Spinal cord (tissue), 10 donors: ENCODE results near the gene XIRP2. TPM values are rescaled to one million over a fixed set of nuclear protein-coding genes. Genes with fewer than 3 reads are reported as not detected.
"Not testable (repeated sequence)": the region's sequence is repeated elsewhere in the genome, so short reads cannot be mapped to it uniquely, and the experiment has no call there.

Experiments used
- DNase-seq, 6 donors: peaks; one replicate each; pipeline versions ENCODE4 v3.0.0 to v3.0.0-alpha.2; 2013 to 2015; ENCODE audit warnings: low spot score in 6 of 6, low read depth in 4 of 6
- H3K27ac ChIP-seq: one replicate; pipeline ENCODE4 v1.5.1; 2013; ENCODE audit warnings: low read depth, low read length, control low read depth
- H3K27me3 ChIP-seq: one replicate; pipeline ENCODE4 v1.6.1; 2013; ENCODE audit warnings: low read length; ENCODE audit not compliant: control insufficient read depth, insufficient read depth
- H3K36me3 ChIP-seq: one replicate; pipeline ENCODE4 v1.6.1; 2013; ENCODE audit warnings: low read length; ENCODE audit not compliant: control insufficient read depth, insufficient read depth
- H3K4me1 ChIP-seq: one replicate; pipeline ENCODE4 v1.6.1; 2013; ENCODE audit warnings: low read length; ENCODE audit not compliant: control insufficient read depth, insufficient read depth
- H3K4me3 ChIP-seq: one replicate; pipeline ENCODE4 v1.5.1; 2013; ENCODE audit warnings: low read depth, low read length, control low read depth
- H3K9me3 ChIP-seq: one replicate; pipeline ENCODE4 v1.6.1; 2013; ENCODE audit warnings: low read length; ENCODE audit not compliant: control insufficient read depth, insufficient read depth
- WGBS: methylation state at CpG from one replicate; pipeline ENCODE4 v1.1.5; 2013; ENCODE audit warnings: missing lambda C conversion rate; ENCODE audit not compliant: insufficient coverage; 5-methylcytosine and 5-hydroxymethylcytosine counted together
- polyA plus RNA-seq, 2 donors: library from polyadenylated mRNA; unstranded; fragments of 120-200 nt; gene quantifications; one replicate each; pipeline ENCODE4 v1.2.1, GENCODE V29; 2013; ENCODE audit not compliant: insufficient read length in 2 of 2
- total RNA-seq, 2 donors: library from RNA; depleted of rRNA in 1 of 2; stranded (reverse); fragments of 120-200 nt in 1 of 2; fragments of >200 nt in 1 of 2; gene quantifications; one replicate each; pipeline versions ENCODE4 v1.2.3 to v1.2.4, GENCODE V29; 2013 to 2014
- donor health status: healthy.

XIRP2 gene
- total and polyA plus RNA-seq, 4 donors, result 0.35 to 1.6 (median 0.49) TPM

GRCh38 chr2:167005096-167005495, 116.8 kb downstream of the XIRP2 start:
- no peak for DNase-seq
- no peaks in the 10 kb centered on the region for H3K27me3 ChIP-seq
- H3K36me3 ChIP-seq, result no peaks in the 10 kb centered on the region
- H3K4me3 ChIP-seq, result no peak overlapping the region
- no peaks in the 10 kb centered on the region for H3K9me3 ChIP-seq
- H3K27ac ChIP-seq, result no peak overlapping the region
- no peaks in the 10 kb centered on the region for H3K4me1 ChIP-seq

GRCh38 chr2:167013227-167013626, 124.9 kb downstream of the XIRP2 start:
- no peaks in the 10 kb centered on the region for H3K4me1 ChIP-seq
- no peaks in the 10 kb centered on the region for H3K9me3 ChIP-seq
- H3K36me3 ChIP-seq, result no peaks in the 10 kb centered on the region
- H3K4me3 ChIP-seq, result no peak overlapping the region
- H3K27ac ChIP-seq, result no peak overlapping the region
- no CpG with 5 or more reads among the region's 1 CpG for WGBS
- H3K27me3 ChIP-seq, result no peaks in the 10 kb centered on the region
- DNase-seq, result no peak

- WGBS, result 100% methylated on average over 1 of the region's 3 CpGs
- no peak for DNase-seq
- H3K36me3 ChIP-seq, result no peaks in the 10 kb centered on the region
- no peak overlapping the region for H3K27ac ChIP-seq
- no peaks in the 10 kb centered on the region for H3K27me3 ChIP-seq
- no peaks in the 10 kb centered on the region for H3K9me3 ChIP-seq
- H3K4me3 ChIP-seq, result no peak overlapping the region
- no peaks in the 10 kb centered on the region for H3K4me1 ChIP-seq
These were observed 127.5 kb downstream of the XIRP2 start for GRCh38 chr2:167015806-167016205.

DNA sequence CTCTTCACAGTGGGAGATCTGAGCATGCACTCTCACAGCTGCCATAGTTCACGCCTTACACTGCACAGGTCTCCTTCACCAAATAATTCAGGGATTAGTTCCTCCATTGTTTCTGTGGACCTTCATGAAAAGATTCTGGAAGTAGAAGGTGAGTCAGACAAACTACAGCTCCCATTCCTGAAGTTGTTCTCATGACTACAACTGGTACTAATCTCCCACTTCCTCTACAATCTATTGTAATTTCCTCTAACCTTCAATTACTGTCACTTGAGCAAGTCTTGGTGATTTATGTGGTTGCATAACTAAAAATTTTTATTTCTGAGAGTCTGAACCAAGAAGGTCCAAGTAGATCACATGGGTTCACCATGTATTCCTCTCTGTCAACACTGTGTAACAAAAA, 128.7 kb downstream of the XIRP2 start:
- no CpG with 5 or more reads among the region's 1 CpG for WGBS
- no peak for DNase-seq

GRCh38 chr2:167018590-167018989, 130.3 kb downstream of the XIRP2 start:
- H3K9me3 ChIP-seq, result no peaks in the 10 kb centered on the region

More for the DNA sequence above, 128.7 kb downstream of the XIRP2 start:
- Histone ChIP-seq H3K36me3 (no peaks in the 10 kb centered on the region), H3K4me3 (no peak overlapping the region), H3K4me1 (no peaks in the 10 kb centered on the region), H3K27me3 (no peaks in the 10 kb centered on the region), H3K27ac (no peak overlapping the region), H3K9me3 (no peaks in the 10 kb centered on the region)

GRCh38 chr2:167028503-167028902, 140.2 kb downstream of the XIRP2 start:
- Histone ChIP-seq H3K27me3 (no peaks in the 10 kb centered on the region), H3K4me3 (no peak overlapping the region), H3K36me3 (no peaks in the 10 kb centered on the region), H3K27ac (no peak overlapping the region), H3K9me3 (peaks cover 6% of the 10 kb centered on the region), H3K4me1 (no peaks in the 10 kb centered on the region)
- no peak for DNase-seq
- WGBS, result 89% methylated on average over 1 of the region's 4 CpGs

More at GRCh38 chr2:167018590-167018989, 130.3 kb downstream of the XIRP2 start:
- no peaks in the 10 kb centered on the region for H3K36me3 ChIP-seq
- H3K4me3 ChIP-seq, result no peak overlapping the region
- no peaks in the 10 kb centered on the region for H3K4me1 ChIP-seq
- H3K27ac ChIP-seq, result no peak overlapping the region
- WGBS, result 60% methylated on average over 1 of the region's 2 CpGs
- no peak for DNase-seq
- no peaks in the 10 kb centered on the region for H3K27me3 ChIP-seq

DNA sequence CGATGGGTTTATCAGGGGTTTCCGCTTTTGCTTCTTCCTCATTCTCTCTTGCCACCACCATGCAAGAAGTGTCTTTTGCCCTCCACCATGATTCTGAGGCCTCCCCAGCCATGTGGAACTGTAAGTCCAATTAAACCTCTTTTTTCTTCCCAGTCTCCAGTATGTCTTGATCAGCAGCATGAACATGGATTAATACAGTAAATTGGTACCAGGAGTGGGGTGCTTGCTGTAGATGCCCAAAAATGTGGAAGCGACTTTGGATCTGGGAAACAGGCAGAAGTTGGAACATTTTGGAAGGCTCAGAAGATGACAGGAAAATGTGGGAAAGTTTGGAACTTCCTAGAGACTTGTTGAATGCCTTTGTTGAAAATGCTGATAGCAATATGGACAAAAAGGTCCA, 146.7 kb downstream of the XIRP2 start:
- DNase-seq, H3K36me3 ChIP-seq, H3K4me3 ChIP-seq, H3K9me3 ChIP-seq, H3K27me3 ChIP-seq, H3K4me1 ChIP-seq, H3K27ac ChIP-seq: not testable (repeated sequence)
- 96% methylated on average over 1 of the region's 3 CpGs for WGBS

DNA sequence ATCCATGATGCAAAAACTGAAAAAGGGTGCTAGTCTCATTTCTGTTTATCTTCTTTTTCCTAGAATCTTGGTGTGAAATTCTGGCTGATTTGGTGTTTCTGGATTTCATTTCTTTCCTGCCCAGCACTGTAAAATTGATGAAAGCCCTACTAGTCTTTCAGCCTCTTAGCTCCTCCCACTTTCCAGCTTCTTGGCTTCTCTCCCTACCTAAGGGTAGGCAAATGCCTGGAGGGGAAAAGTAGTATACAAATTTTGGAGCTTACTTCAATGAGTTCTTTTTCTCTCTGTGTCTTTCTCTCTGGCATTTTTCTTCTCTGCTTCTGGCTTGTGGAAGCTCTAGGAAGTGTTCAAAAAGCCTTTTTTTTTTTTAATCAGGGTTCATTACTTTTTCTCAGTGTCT, 160.5 kb downstream of the XIRP2 start:
- Histone ChIP-seq H3K4me3 (no peak overlapping the region), H3K27ac (no peak overlapping the region), H3K4me1 (no peaks in the 10 kb centered on the region), H3K36me3 (no peaks in the 10 kb centered on the region), H3K27me3 (no peaks in the 10 kb centered on the region), H3K9me3 (no peaks in the 10 kb centered on the region)
- peak in 1 of 6 donors; percentile 28 for DNase-seq

DNA sequence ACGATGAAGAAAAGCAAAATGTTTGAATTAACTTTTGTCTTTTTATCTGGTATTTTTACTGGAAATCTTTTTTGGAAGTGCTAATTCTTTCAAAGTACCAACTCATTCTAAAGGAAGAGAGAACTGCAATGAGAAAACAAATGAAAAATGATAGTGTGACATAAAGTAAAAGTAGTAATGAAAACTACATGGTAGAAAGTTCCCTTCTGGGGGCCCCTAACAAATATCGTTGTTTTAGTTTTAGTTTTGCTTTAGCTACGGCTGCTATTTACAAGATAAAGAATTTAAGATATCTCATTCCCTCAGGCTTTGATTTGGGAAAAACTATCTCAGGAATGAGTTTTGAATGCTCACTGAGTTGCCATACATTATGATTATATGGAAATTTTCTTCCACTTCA, 161.4 kb downstream of the XIRP2 start:
- Histone ChIP-seq H3K27me3 (no peaks in the 10 kb centered on the region), H3K36me3 (no peaks in the 10 kb centered on the region), H3K4me1 (no peaks in the 10 kb centered on the region), H3K27ac (no peak overlapping the region), H3K9me3 (no peaks in the 10 kb centered on the region), H3K4me3 (no peak overlapping the region)
- peak in 1 of 6 donors; percentile 18 for DNase-seq
- WGBS, result no CpG with 5 or more reads among the region's 3 CpGs

- Histone ChIP-seq H3K4me3 (no peak overlapping the region), H3K36me3 (no peaks in the 10 kb centered on the region), H3K27ac (no peak overlapping the region), H3K9me3 (no peaks in the 10 kb centered on the region), H3K27me3 (no peaks in the 10 kb centered on the region), H3K4me1 (no peaks in the 10 kb centered on the region)
- DNase-seq, result no peak
- no CpG with 5 or more reads among the region's 1 CpG for WGBS
These were observed 164.5 kb downstream of the XIRP2 start for GRCh38 chr2:167052825-167053224.
